GM18517 (cell line): ENCODE measurements around the gene ZNF287.
"Not testable (repeated sequence)": the region's sequence is repeated elsewhere in the genome, so short reads cannot be mapped to it uniquely, and the experiment has no call there.

Experiments used
- ATAC-seq: cut with Tn5 transposase; IDR thresholded peaks from one replicate; pipeline ENCODE4 v1.9.1; 2021; ENCODE audit warnings: mild to moderate bottlenecking, moderate library complexity; ENCODE audit not compliant: unreplicated experiment

Gene ZNF287

GRCh38 chr17:16568541-16569357 lies at the start of gene ZNF287:
TSS of gene ZNF287 (minus strand) at chr17:16569204. CDS start at chr17:16567731, 1,473 bp downstream.
- peak; percentile 92 for ATAC-seq

- no peak for ATAC-seq
Measured at GRCh38 chr17:16617481-16618060, 48.6 kb upstream of the ZNF287 start.

GRCh38 chr17:16599537-16599936 lies 30.5 kb upstream of the ZNF287 start:
- no peak for ATAC-seq

GRCh38 chr17:16593356-16594102 lies 24.5 kb upstream of the ZNF287 start:
- ATAC-seq = no peak

GRCh38 chr17:16589097-16589969 lies 20.3 kb upstream of the ZNF287 start:
- ATAC-seq = peak; percentile 70

GRCh38 chr17:16585796-16586195 lies 16.8 kb upstream of the ZNF287 start:
- no peak for ATAC-seq

- ATAC-seq = no peak
Measured at GRCh38 chr17:16584273-16584995, 15.4 kb upstream of the ZNF287 start.

GRCh38 chr17:16583781-16584180 lies 14.8 kb upstream of the ZNF287 start:
- ATAC-seq = no peak

- no peak for ATAC-seq
Measured at GRCh38 chr17:16573466-16573865, 4.5 kb upstream of the ZNF287 start.

GRCh38 chr17:16569358-16569712 lies 331 bp upstream of the ZNF287 start:
- ATAC-seq = peak; percentile 33

GRCh38 chr17:16552637-16553045 lies 16.4 kb downstream of the ZNF287 start:
- no peak for ATAC-seq

GRCh38 chr17:16551878-16552636 lies 16.9 kb downstream of the ZNF287 start:
- ATAC-seq = no peak

GRCh38 chr17:16537130-16537458 lies 31.9 kb downstream of the ZNF287 start:
- no peak for ATAC-seq

- ATAC-seq = no peak
Measured at GRCh38 chr17:16534236-16534635, 34.8 kb downstream of the ZNF287 start.

GRCh38 chr17:16529906-16530305 lies 39.1 kb downstream of the ZNF287 start:
- no peak for ATAC-seq

- no peak for ATAC-seq
Measured at GRCh38 chr17:16527298-16527697, 41.7 kb downstream of the ZNF287 start.

- ATAC-seq = not testable (repeated sequence)
Measured at GRCh38 chr17:16525556-16525955, 43.4 kb downstream of the ZNF287 start.

GRCh38 chr17:16521070-16521727 lies 47.8 kb downstream of the ZNF287 start:
- peak; percentile 72 for ATAC-seq

GRCh38 chr17:16519021-16519420 lies 50.0 kb downstream of the ZNF287 start:
- ATAC-seq = no peak
